Fibroblast of pulmonary artery (primary cell): ENCODE measurements around the gene BCL7A.

ENCODE experiments used
- DNase-seq: peaks from one replicate; pipeline ENCODE4 v3.0.0-alpha.2; 2010; ENCODE audit warnings: low read depth
- H3K4me3 ChIP-seq: replicated peaks from 2 replicates; pipeline ENCODE4 v1.5.1; 2011; ENCODE audit warnings: low read depth, mild to moderate bottlenecking, control low read depth, low read length, moderate library complexity
- CTCF ChIP-seq: IDR thresholded peaks from 2 replicates; pipeline ENCODE4 v1.5.1; 2011; ENCODE audit warnings: mild to moderate bottlenecking, control low read depth, low read length, inconsistent platforms; ENCODE audit errors: missing control alignments

Gene BCL7A

GRCh38 chr12:122013136-122013535 lies 8.5 kb upstream of the BCL7A start:
- DNase-seq, result no peak
- no peak for TF ChIP-seq CTCF
- H3K4me3 ChIP-seq, result no peak overlapping the region

GRCh38 chr12:122013791-122014590 lies 7.7 kb upstream of the BCL7A start:
- no peak for DNase-seq

GRCh38 chr12:122014781-122015180 lies 6.9 kb upstream of the BCL7A start:
- TF ChIP-seq CTCF, result no peak
- DNase-seq, result no peak
- no peak overlapping the region for H3K4me3 ChIP-seq

More at GRCh38 chr12:122013791-122014590, 7.7 kb upstream of the BCL7A start:
- no peak overlapping the region for H3K4me3 ChIP-seq
- TF ChIP-seq CTCF, result no peak

- TF ChIP-seq CTCF, result no peak
- no peak overlapping the region for H3K4me3 ChIP-seq
- DNase-seq, result no peak
Observed at GRCh38 chr12:122018457-122018856, 3.2 kb upstream of the BCL7A start.

- no peak overlapping the region for H3K4me3 ChIP-seq
Observed at GRCh38 chr12:122018937-122019336, 2.7 kb upstream of the BCL7A start.

GRCh38 chr12:122020795-122021192 lies 890 bp upstream of the BCL7A start:
- H3K4me3 ChIP-seq, result peak overlapping the region; percentile 59
- no peak for TF ChIP-seq CTCF
- DNase-seq, result no peak

More at GRCh38 chr12:122018937-122019336, 2.7 kb upstream of the BCL7A start:
- TF ChIP-seq CTCF, result no peak
- no peak for DNase-seq

- peak; percentile 25 for DNase-seq
Observed at GRCh38 chr12:122021193-122021821, 377 bp upstream of the BCL7A start.

More at GRCh38 chr12:122021193-122021821, 377 bp upstream of the BCL7A start:
- no peak for TF ChIP-seq CTCF
- peak overlapping the region; percentile 59 for H3K4me3 ChIP-seq
